Neural progenitor cell (in vitro differentiated cells): ENCODE results near the gene NUP210. TPM values are rescaled to one million over a fixed set of nuclear protein-coding genes. Genes with fewer than 3 reads are reported as not detected.

Experiments used
- DNase-seq: peaks from one replicate; pipeline ENCODE4 v3.0.0-alpha.2; 2016; ENCODE audit warnings: low spot score
- H2AFZ ChIP-seq: fragments of 200-600 bp; sonication (generic); replicated peaks from 2 replicates; pipeline ENCODE4 v1.6.1; 2016; ENCODE audit warnings: antibody characterized with exemption
- H3F3A ChIP-seq: fragments of 200-600 bp; sonication (generic); 2 replicates; pipeline ENCODE4 v1.6.1; 2016; ENCODE audit warnings: antibody characterized with exemption, low read depth
- H3K27ac ChIP-seq: fragments of 200-600 bp; sonication (generic); 2 replicates; pipeline ENCODE4 v1.5.1; 2016; ENCODE audit warnings: mild to moderate bottlenecking
- H3K27me3 ChIP-seq: fragments of 200-600 bp; sonication (generic); 2 replicates; pipeline ENCODE4 v1.6.1; 2016; ENCODE audit warnings: mild to moderate bottlenecking, moderate library complexity
- H3K36me3 ChIP-seq: fragments of 200-600 bp; sonication (generic); 2 replicates; pipeline ENCODE4 v1.5.1; 2016
- H3K4me1 ChIP-seq: fragments of 200-600 bp; sonication (generic); 2 replicates; pipeline ENCODE4 v1.6.1; 2016; ENCODE audit warnings: mixed run types
- H3K4me2 ChIP-seq: fragments of 200-600 bp; sonication (generic); 2 replicates; pipeline ENCODE4 v1.6.1; 2016
- H3K4me3 ChIP-seq: fragments of 200-600 bp; sonication (generic); 2 replicates; pipeline ENCODE4 v1.5.1; 2016
- H3K79me2 ChIP-seq: fragments of 200-600 bp; sonication (generic); 2 replicates; pipeline ENCODE4 v1.6.1; 2016; ENCODE audit warnings: low read depth
- H3K9ac ChIP-seq: fragments of 200-600 bp; sonication (generic); 2 replicates; pipeline ENCODE4 v1.6.1; 2016
- H3K9me3 ChIP-seq: fragments of 200-600 bp; sonication (generic); 2 replicates; pipeline ENCODE4 v1.5.1; 2016; ENCODE audit warnings: low read depth
- H4K20me1 ChIP-seq: fragments of 200-600 bp; sonication (generic); 2 replicates; pipeline ENCODE4 v1.6.1; 2016; ENCODE audit warnings: low read depth
- H3K27ac Mint-ChIP-seq: 3 replicates; pipeline ENCODE4 v1.8.0; 2021; ENCODE audit warnings: mixed read lengths
- H3K27me3 Mint-ChIP-seq: 2 replicates; pipeline ENCODE4 v1.8.0; 2022; ENCODE audit warnings: low read depth, mild to moderate bottlenecking, inconsistent platforms, moderate library complexity, mixed read lengths; ENCODE audit not compliant: insufficient read depth
- H3K36me3 Mint-ChIP-seq: 3 replicates; pipeline ENCODE4 v1.8.0; 2021; ENCODE audit warnings: mixed read lengths
- H3K4me1 Mint-ChIP-seq: 3 replicates; pipeline ENCODE4 v1.8.0; 2021; ENCODE audit warnings: mixed read lengths
- H3K4me3 Mint-ChIP-seq: 3 replicates; pipeline ENCODE4 v1.8.0; 2021; ENCODE audit warnings: mild to moderate bottlenecking, moderate library complexity, mixed read lengths
- H3K9me3 Mint-ChIP-seq: 3 replicates; pipeline ENCODE4 v1.8.0; 2020; ENCODE audit warnings: mixed read lengths
- CTCF ChIP-seq: fragments of 200-600 bp; sonication (generic); IDR thresholded peaks from 2 replicates; pipeline ENCODE4 v1.5.1; 2017; ENCODE audit warnings: antibody characterized with exemption, mild to moderate bottlenecking
- EZH2 ChIP-seq: fragments of 200-600 bp; sonication (generic); IDR thresholded peaks from 2 replicates; pipeline ENCODE4 v1.6.1; 2017; ENCODE audit warnings: antibody characterized with exemption, mild to moderate bottlenecking, moderate library complexity
- EZH2phosphoT487 ChIP-seq: fragments of 200-600 bp; sonication (generic); IDR thresholded peaks from 2 replicates; pipeline ENCODE4 v1.6.1; 2017; ENCODE audit warnings: antibody characterized with exemption
- total RNA-seq: library from RNA; depleted of rRNA; stranded (reverse); fragments of >200 nt; gene quantifications from 2 replicates; pipeline ENCODE4 v1.2.3, GENCODE V29; 2015; ENCODE audit warnings: low replicate concordance

The NUP210 gene
- total RNA-seq, 1 donor from 2014 or later: 37.1 TPM

- H3K4me2 ChIP-seq: no peak overlapping the region
- H4K20me1 ChIP-seq: no peaks in the 10 kb centered on the region
- TF ChIP-seq EZH2: no peak
- TF ChIP-seq EZH2phosphoT487: no peak
- TF ChIP-seq CTCF: no peak
- Mint-ChIP-seq H3K27me3 (peaks cover 2% of the 10 kb centered on the region), H3K4me1 (peaks cover 14% of the 10 kb centered on the region), H3K36me3 (peaks cover 11% of the 10 kb centered on the region), H3K27ac (no peak overlapping the region), H3K4me3 (no peak overlapping the region), H3K9me3 (no peaks in the 10 kb centered on the region)
- no peaks in the 10 kb centered on the region for H3K79me2 ChIP-seq
- no peak overlapping the region for H3K9ac ChIP-seq
- H3K27ac ChIP-seq: no peak overlapping the region
- H3K27me3 ChIP-seq: no peaks in the 10 kb centered on the region
- DNase-seq: no peak
- H3K4me3 ChIP-seq: no peak overlapping the region
- H2AFZ ChIP-seq: no peak overlapping the region
- H3F3A ChIP-seq: no peaks in the 10 kb centered on the region
- no peaks in the 10 kb centered on the region for H3K4me1 ChIP-seq
- no peaks in the 10 kb centered on the region for H3K9me3 ChIP-seq
- H3K36me3 ChIP-seq: no peaks in the 10 kb centered on the region
These were observed 83.5 kb downstream of the NUP210 start for GRCh38 chr3:13336592-13336991.

DNA sequence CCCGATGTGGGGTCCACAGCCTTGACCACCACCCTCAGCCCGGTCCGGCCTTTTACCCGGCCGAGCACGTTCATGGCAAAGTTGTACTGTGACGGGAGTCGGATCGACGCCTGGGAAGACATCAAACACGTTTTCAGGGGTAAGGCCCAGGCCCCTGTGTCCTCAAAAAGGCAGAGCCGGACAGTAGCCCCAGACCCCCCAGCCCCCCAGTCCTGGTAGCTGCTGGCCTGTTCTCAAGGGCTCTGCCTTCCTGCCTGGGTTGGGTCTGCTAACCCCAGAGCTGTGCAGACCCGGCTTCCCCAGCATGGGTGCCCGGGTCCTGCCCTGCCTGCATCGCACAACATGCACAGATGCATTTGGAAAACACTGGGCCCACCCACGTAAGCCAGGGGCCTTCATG lies 84.6 kb downstream of the NUP210 start:
- Histone ChIP-seq H3K36me3 (no peaks in the 10 kb centered on the region), H3F3A (no peaks in the 10 kb centered on the region), H2AFZ (no peak overlapping the region), H3K4me2 (no peak overlapping the region), H4K20me1 (no peaks in the 10 kb centered on the region), H3K27me3 (no peaks in the 10 kb centered on the region), H3K4me1 (no peaks in the 10 kb centered on the region), H3K27ac (no peak overlapping the region), H3K79me2 (no peaks in the 10 kb centered on the region), H3K4me3 (no peak overlapping the region), H3K9me3 (no peaks in the 10 kb centered on the region), H3K9ac (no peak overlapping the region)
- Mint-ChIP-seq H3K27ac (no peak overlapping the region), H3K9me3 (no peaks in the 10 kb centered on the region), H3K27me3 (peaks cover 2% of the 10 kb centered on the region), H3K4me1 (peaks cover 10% of the 10 kb centered on the region), H3K4me3 (no peak overlapping the region), H3K36me3 (peaks cover 7% of the 10 kb centered on the region)
- no peak for DNase-seq
- TF ChIP-seq EZH2phosphoT487: no peak
- no peak for TF ChIP-seq CTCF
- no peak for TF ChIP-seq EZH2

DNA sequence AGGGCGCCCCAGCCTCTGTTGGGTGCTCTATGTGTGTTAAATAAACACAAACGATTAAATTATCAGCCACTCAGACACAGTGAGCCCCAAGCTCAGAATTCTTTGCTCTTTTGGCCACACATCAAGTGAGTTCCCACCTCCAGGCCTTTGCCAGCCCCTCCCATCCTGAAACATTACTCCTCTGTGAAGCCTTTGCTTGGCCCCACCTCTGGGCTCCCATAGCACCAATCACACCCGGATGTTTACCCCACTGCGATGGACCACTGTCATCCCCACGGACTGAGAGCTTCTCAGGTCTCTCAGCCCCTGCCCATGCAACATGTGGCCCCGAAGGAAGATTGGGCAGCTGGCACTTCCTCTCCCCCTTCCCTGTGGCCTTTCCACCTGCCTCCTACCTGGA lies 85.1 kb downstream of the NUP210 start:
- Histone ChIP-seq H3F3A (no peaks in the 10 kb centered on the region), H3K4me3 (no peak overlapping the region), H3K9me3 (no peaks in the 10 kb centered on the region), H3K4me1 (no peaks in the 10 kb centered on the region), H3K9ac (no peak overlapping the region), H3K36me3 (no peaks in the 10 kb centered on the region), H3K79me2 (no peaks in the 10 kb centered on the region), H3K4me2 (no peak overlapping the region), H3K27ac (no peak overlapping the region), H3K27me3 (no peaks in the 10 kb centered on the region), H4K20me1 (no peaks in the 10 kb centered on the region), H2AFZ (no peak overlapping the region)
- Mint-ChIP-seq H3K9me3 (no peaks in the 10 kb centered on the region), H3K4me3 (no peak overlapping the region), H3K27ac (no peak overlapping the region), H3K36me3 (peaks cover 7% of the 10 kb centered on the region), H3K27me3 (peaks cover 2% of the 10 kb centered on the region), H3K4me1 (peaks cover 10% of the 10 kb centered on the region)
- DNase-seq: no peak
- TF ChIP-seq CTCF (no peak), EZH2 (no peak), EZH2phosphoT487 (no peak)
